Right renal pelvis (tissue), 4 donors: Measurements from ENCODE around the gene DISP2. TPM values are rescaled to one million over a fixed set of nuclear protein-coding genes. Genes with fewer than 3 reads are reported as not detected.

ENCODE experiments used
- DNase-seq, 4 donors: peaks; one replicate each; pipeline ENCODE4 v3.0.0-alpha.2; 2013; ENCODE audit warnings: low read depth in 4 of 4, low spot score in 3 of 4, missing footprints in 1 of 4
- polyA plus RNA-seq, 4 donors: library from polyadenylated mRNA; unstranded; fragments of 120-200 nt; gene quantifications; one replicate each; pipeline ENCODE4 v1.2.1, GENCODE V29; 2013; ENCODE audit not compliant: insufficient read length in 4 of 4

The DISP2 gene
- polyA plus RNA-seq, 4 donors: 0.18 to 1.3 (median 0.62) TPM

DNA sequence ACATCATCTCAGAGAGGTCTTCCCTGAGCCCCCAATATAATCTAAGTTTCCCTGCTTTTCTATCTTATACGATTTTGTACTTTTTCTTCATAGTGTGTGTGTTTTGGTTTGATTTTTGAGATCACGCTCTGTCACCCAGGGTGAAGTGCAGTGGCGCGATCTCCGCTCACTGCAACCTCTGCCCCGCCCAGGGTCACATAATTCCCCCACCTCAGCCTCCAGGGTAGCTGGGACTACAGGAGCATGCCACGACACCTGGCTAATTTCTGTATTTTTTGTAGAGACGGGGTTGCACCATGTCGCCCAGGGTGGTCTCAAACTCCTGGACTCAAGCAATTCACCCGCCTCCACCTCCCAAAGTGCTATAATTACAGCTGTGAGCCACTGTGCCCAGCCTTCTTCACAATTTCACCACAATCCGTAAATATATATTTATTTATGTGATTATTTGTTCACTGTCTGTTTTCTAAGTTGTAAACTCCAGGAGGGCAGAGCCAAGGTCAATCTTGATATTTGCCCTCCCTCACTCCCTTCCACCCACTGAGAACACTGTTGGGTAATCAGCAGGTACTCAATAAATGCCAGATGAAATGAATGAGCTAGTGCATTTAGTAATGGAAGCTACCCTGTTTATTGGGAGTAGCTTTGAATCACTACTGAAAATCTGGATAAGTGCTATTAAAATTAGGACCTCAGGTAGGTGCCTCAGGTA, 24.0 kb downstream of the DISP2 start:
- DNase-seq: no peak

DNA sequence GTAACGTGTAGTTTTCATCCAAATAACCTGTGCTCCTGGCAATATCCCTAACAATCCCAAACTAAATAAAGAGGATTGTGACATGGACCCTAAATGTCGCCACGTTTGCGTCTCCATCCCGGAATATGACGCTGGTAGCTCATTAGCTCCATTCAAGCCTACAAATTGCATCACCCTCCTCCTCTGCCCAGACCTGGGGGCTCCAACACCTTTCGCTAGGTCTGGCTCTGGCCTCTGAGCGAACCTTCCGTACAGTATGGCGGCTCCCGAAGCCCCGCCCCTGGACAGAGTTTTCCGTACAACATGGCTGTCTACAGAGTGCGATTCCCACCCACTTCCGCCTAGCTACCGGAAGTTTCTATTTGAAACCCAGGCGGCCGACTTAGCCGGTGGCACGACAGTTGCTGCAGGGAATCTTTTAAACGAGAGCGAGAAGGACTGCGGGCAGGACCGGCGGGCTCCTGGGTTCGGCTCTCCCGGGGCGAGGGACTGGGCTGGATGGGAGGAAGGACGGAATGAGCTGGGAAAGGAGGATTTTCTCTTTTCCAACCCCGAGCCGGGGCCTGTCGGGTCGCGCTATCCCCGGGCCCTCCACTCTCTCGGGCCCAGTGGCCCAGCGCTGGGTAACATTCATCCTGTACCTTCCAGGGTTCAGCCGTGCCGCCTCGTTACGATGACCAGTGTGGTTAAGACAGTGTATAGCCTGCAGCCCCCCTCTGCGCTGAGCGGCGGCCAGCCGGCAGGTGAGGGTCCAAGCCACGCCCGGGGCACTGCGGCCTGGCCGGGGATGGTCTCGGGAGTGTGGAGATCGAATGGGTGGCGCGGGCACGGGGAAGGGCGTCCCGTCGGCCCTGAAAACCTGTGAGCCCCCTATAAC, 24.8 kb downstream of the DISP2 start, which contains the start of gene KNSTRN:
Gene KNSTRN, plus strand, starts transcription at position 142 of the 877 bp plus-strand sequence. Its CDS starts 115 bp downstream, at position 257.
- DNase-seq: peak in 3 of 4 donors; percentile 88 to 90 (median 89)

DNA sequence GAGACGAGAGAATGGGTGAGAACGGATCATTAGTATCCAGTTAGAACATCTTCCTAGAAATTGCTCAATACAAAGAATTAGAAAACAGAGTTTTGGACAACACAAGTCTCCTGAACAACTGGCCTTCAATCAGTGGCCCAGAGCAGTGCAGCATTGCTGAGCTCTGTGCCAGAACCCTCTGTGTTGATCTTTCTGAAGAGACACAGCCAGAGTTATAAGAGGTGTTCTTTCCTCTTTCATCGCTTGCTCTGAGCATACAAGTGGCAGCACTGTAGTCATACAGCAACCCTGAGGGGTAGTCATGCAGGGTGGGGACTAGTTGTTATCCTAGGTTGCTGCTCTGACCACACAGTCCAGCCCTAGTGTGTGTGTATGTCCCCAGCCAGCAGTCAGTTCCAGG, 28.5 kb downstream of the DISP2 start:
- no peak for DNase-seq

DNA sequence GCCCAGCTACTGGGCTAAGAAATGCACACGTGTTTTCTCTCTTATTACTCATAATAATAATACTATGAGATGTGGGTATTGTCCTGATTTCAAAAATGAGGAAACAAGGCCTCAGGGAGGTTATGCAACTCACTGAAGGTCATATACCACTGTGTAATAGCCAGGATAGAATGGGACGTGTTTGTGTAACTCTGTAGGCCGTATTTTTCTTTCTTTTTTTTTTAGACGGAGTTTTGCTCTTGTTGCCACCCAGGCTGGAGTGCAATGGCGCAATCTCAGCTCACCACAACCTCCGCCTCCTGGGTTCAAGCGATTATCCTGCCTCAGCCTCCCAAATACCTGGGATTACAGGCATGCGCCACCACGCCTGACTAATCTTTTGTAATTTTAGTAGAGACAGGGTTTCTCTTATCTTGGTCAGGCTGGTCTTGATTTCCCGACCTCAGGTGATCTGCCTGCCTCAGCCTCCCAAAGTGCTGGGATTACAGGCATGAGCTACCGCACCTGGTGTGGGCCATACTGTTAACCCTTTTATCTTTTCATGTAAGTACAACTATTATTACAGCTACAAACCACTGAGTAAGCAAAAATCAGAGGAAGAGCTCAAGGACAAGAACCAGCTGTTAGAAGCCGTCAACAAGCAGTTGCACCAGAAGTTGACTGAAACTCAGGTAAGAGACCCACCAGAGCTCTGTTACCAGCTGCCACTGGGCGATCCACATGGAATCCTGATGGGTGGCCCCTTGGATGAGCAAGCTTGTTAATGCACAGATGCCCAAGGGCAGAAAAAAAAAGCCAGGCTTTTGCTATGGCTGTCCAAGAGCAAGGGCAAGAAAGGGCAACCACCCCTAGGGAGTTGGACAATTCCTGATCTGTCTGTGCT, 31.2 kb downstream of the DISP2 start:
- no peak for DNase-seq

DNA sequence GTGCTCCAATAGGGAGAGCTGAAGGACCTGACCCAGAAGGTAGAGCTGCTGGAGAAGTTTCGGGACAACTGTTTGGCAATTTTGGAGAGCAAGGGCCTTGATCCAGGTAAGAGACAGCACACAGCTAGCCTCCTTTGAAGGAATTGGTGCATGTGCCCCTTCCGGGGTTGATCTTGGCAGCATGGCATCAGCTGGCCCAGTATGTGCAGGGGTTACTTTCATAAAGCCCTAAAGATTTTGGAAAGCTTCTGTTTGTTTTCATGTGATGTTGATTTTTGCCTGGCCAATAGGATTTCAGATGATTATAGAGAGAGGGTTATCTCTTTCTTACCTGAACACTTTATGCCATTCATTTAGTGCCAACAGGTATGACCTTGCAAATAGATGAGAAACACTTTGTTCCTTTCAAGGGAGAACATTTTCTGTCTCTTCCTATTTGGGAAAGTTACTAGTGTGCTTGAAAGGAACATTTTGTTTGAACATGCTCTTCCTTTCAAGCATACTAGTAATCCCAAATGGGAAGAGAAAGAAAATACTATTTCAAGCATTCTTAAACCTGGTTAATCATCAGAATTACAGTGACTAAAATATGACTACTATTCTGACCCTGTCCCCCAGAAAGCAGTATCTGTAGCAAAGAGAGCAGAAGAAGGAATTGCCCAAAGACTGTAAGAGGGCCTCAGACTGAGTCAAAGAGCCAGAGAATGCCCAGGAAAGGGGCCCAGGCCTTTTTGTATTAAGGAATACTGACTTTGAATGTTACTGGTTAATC, 32.0 kb downstream of the DISP2 start:
- no peak for DNase-seq

DNA sequence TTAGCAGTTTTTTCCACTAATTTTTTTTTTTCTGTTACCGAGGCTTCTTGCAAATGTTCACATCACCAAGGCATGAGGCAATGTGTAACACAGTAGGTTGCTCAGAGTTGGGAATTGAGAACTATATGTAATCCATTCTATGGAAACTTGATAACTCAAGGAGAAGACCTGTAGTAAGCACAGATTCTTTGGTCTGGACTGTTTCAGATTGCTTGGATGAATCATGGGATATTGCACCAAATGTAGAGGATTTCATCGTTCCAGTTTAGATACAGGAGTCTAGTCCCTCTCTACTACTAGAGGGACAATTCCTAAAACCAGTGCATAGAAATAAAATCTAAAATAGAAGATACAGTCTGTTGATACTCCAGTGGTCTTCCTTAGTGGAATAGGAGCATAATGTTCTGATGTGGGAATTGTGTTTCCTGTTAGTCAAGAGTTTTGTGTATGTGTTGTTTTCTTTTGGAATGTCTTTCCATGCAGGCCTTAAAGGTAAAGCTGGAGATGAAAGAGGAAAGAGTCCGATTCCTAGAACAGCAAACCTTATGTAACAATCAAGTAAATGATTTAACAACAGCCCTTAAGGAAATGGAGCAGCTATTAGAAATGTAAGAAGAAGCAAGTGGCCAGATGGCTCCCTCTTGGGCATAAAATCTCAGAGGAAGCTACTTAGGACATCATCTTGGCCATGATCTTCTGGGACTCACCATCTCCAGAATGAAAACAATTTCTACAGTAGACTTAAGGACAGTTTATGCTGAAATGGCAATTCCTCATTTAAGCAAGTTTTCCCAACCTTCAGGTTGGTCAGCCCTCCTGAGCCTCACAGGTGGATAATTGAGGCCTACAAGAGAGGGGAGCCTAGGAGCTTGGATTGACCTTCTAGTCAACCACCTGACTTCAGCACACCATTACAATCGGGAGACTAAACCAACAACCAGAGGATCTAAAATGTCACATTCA, 35.2 kb downstream of the DISP2 start:
- no peak for DNase-seq

DNA sequence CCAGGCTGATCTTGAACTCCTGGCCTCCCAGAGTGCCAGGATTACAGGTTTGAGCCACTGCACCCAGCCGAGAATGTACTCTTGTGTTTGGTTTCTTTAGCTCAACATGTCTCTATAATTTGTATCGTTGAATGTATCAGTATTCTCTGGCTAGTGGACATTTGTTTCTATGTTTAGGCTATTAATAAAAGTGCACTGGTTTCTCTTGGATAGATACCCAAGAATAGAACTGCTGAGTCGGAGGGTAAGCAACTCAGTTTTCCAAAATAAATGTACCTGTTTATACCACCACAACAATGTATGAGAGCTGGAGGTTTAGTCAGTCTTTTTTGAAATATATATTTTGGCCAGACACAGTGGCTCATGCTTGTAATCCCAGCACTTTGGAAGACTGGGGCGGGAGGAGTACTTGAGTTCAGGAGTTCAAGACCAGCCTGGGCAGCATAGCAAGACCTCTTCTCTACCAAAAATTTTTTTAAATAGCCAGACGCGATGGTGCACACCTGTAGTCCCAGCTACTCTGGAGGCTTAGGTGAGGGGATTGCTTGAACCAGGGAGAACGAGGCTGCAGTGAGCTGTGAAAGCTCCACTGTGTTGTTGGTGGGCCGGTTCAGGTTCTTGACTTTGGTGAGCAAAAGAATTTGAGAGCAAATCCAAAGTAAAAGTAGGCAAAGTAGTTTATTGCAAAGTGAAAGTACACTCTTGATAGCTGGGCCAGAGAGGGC, 39.8 kb downstream of the DISP2 start:
- DNase-seq: no peak

DNA sequence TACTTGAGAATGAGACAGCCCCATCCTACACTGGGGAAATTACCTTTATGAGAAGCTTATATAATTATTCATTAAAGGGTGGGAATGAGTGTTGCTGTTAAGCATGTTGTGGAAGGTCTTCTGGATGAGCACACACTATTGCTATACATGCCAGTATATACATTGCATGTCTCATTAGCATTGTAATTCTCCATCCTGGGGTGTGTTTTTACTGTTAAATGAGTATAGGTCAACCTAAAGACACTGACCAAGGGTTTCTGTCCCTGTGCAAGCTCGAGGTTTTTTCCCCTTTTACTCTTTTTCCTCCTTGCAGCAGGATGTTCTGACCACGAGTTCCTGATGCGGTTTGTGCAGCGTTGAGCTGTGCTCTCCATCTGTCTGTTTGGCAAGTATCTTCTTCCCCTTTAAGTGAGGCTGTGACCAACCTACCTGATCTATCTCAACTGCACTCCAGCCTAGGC, 40.4 kb downstream of the DISP2 start:
- no peak for DNase-seq

DNA sequence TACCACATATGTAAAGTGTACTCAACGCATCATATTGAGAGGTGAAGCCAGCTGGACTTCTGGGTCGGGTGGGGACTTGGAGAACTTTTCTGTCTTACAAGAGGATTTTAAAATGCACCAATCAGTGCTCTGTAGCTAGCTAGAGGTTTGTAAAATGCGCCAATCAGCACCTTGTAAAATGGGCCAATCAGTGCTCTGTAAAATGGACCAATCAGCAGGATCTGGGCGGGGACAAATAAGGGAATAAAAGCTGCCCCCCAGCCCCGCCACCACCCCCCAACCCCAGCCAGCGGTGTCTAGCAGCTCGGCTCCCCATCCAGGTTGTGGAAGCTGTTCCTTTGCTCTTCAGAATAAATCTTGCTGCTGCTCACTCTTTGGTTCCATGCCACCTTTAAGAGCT, 41.4 kb downstream of the DISP2 start:
- DNase-seq: no peak

DNA sequence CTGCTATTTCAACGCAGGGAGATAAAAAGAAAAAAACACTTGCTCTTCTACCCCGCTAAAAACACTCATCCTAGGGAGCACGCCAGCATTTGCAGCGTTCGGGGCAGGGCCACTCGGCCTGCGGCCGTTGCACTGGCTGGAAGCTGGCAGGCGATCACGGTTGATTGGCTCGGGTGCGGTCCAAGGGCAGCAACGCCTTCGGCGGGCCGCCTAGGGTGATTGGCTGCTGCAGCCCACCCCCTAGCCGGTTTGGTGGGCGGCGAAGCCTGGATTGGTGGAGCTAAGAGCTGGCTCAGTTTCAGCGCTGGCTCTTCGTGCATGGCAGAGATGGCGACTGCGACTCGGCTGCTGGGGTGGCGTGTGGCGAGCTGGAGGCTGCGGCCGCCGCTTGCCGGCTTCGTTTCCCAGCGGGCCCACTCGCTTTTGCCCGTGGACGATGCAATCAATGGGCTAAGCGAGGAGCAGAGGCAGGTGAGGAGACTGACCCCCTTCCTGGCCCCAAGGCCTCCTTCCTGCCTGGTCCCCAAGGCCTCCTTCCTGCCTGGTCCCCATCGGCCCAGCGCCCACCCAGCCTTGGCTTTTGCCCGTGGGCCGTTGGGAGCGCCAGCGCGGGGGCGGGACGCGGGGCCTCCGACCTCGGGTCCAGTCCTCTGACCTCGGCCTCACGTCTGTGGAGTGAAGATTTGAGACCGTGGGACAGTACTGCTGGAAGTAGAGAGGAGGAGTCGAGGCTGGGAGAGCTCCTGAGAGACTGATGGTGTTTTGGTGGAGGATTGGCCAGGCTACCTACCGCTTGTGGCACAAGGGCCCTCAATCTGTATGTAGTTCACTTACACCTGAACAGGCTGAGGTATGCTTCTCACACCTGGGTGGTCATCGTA, 47.7 kb downstream of the DISP2 start, which contains the start of gene IVD:
Gene IVD, plus strand, starts transcription at position 295 of the 881 bp plus-strand sequence. Its CDS starts 33 bp downstream, at position 328.
- peak; percentile 82 to 90 (median 86) for DNase-seq

DNA sequence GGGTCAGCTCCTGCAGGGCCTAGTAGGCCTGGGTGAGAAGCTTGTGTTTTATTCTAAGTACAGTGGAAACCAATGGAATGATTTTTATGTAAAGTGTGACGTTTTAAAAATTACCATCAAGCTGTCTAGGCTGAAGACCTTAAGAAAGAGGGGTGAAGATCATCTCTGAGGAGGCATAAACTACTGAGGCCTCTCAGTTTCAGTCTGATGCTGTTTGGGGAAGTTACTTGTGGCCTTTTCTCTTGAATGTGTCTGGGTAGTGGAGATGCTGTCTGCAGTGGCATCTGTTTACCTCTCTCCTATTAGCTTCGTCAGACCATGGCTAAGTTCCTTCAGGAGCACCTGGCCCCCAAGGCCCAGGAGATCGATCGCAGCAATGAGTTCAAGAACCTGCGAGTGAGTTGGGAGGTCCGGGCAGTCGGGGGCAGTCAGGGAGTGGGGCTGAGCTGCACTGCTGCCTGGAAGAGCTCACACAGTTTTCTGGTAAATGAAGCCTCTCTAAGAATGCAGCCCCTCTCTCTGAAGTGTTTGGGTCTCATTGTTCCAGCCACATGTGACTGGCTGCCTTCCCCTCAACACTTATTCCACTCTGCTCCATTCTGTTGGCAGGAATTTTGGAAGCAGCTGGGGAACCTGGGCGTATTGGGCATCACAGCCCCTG, 49.4 kb downstream of the DISP2 start:
- DNase-seq: no peak

DNA sequence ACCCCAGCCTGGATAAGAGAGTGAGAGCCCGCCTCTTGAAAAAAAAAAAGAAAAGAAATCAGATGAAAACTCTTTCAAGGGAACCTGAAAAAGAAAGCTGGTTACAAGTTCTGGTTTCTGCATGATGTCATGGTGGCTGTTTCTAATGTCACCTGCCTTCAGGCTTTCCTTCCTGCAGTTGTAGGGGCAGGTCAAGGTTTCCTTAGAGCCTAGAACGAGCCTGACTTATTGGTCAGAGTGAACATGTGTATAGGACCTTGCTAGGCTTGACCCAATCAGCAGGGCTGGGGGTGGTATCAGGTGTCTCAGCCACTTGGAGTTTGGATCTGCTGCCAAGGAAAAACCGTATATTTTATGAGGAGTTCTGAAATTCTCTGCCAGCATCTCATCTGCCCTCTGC, 51.3 kb downstream of the DISP2 start:
- no peak for DNase-seq

DNA sequence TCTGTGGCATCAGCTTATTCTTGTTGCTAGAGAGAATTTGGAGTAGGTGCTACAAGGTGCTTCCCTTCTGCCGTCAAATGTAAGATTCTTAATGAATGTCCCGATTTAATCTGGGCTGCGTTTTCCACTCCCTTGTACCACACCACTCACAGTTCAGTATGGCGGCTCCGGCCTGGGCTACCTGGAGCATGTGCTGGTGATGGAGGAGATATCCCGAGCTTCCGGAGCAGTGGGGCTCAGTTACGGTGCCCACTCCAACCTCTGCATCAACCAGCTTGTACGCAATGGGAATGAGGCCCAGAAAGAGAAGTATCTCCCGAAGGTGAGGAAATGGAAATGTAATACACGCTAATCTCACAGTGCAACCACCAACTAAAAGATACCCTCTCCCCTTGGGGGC, 52.5 kb downstream of the DISP2 start:
- DNase-seq: no peak

DNA sequence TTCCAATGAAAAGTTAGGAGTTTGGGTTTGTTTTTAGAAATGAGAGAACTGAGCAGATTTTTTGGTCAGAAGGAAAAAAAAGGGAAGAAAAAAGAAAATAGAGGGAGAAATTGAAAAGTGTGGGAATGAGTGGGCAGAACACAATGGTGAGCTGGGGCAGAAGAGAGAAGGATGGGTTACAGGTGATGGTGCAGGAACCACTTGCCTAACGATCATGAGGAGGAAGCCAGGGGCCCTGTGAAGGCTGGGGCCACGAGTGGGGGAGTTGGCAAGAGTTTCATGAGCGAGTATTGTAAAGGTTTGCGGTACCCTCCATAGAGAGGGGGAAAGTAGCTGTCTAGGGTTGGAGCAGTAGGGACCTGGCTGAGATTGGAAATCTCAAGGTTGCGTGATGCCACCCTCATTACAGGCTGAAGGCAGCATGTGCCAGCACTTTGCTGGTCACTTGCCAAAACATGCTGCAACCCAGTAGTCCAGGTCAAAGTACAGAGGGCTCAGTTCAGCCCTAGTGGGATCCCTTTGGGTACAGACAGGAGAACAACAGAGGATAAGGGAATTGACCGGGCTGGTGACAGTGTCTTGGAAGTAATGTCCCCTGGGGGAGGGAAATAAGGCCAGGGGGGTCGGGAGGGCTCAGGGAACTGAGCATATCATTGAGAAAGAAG, 54.2 kb downstream of the DISP2 start:
- DNase-seq: no peak

DNA sequence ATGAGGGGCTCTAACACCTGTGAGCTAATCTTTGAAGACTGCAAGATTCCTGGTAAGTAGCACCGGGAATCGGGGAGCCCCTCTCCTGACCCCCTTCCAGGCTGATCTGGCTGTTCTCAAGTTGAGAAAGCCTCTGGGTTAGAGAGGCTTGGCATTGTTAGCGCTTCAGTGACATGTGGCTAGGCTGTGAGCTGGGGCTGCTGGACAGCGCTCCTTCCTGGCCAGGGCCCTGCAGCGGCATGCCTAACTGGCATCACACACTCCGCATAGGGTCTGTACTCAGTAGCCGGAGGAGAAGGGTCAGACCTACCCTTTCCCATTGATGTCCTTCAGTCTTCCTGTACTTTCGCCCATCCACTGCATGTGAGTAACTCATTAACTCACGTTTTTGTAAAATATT, 55.0 kb downstream of the DISP2 start:
- DNase-seq: no peak

DNA sequence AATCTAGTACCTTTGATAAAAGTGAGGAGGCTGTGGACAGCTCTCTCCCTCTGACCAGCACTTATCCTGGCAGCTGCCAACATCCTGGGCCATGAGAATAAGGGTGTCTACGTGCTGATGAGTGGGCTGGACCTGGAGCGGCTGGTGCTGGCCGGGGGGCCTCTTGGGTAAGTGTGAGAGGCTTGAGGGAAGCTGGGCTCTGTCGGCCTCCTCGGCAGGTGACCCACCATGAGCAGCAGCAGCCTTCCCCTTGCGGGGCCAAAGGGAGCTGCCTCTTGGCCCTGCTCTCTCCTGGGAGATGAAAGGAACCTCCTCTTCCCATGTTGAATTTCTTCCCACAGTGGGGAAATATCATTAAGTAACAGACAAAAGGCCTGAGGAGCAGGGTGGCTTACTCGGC, 56.8 kb downstream of the DISP2 start:
- DNase-seq: no peak
